GM19395 (cell line): ENCODE results near the gene CCDC102A.
"Not testable (repeated sequence)": the region's sequence is repeated elsewhere in the genome, so short reads cannot be mapped to it uniquely, and the experiment has no call there.

Source experiments
- ATAC-seq: cut with Tn5 transposase; IDR thresholded peaks from one replicate; pipeline ENCODE4 v1.9.1; 2021; ENCODE audit warnings: mild to moderate bottlenecking, moderate library complexity; ENCODE audit not compliant: unreplicated experiment

The CCDC102A gene

DNA sequence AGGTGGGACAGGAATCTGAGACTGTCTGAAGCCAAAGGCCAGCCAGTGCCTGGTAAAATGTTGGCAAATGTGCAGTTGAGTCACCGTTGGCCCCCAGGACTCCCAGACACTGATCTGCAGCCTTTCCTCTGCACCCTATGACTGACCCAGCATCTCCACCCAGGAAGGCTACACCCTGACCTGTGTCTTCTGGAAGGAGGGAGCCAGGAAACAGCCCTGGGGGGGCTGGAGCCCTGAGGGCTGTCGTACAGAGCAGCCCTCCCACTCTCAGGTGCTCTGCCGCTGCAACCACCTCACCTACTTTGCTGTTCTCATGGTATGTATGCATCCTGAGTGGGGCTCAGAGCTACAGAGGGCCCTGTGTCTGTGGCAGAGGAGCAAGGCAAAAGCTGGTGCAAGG lies 30.1 kb upstream of the CCDC102A start:
- no peak for ATAC-seq

DNA sequence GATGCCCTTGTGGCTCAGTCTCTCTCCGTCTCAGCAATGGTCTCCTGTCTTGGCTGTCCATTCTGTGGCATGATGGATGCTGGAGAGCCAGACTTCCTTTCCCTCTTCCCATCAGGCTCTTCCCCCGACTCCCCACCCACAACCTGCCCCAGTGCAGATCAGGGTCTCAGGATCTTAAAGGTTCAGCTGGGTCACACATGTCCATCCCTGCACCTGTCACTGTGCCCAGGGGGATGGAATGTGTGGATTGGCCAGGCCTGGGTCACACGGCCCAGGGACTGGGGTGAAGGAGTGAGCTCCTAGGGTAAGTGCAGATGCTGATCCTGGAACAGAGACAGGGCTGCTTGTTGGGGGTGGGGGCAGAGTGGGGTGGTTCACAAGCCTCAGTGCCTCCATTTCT lies 29.1 kb upstream of the CCDC102A start:
- no peak for ATAC-seq

DNA sequence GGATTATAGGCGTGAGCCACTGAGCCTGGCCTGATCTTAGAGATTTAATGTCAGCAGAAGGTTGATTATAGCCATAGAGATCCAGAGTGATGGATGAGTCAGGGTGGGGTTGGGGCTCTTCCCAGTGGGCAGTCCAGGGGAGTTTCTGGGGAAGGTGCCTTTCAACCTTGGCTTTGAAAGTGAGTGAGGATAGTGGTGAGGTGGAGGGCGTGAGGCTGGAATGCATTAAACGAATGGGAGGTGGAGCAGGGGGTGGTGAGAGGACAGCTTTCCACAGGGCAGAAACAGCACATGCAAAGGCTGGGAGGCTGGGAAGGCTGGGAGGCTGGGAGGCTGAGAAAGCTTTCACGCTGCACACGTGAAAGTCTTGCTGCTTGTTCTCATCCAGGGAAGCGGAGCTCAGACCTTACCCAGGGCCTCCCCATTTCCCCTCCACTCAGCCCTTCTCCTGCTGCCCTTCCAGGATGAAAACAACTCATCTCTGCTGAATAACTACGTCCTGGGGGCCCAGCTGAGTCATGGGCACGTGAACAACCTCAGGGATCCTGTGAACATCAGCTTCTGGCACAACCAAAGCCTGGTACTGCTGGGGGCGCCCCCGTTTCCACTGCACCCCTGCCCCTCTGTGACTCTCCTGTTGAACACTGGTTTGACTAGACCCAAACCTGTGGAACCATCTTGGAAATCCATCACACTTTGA lies 28.4 kb upstream of the CCDC102A start:
- no peak for ATAC-seq

DNA sequence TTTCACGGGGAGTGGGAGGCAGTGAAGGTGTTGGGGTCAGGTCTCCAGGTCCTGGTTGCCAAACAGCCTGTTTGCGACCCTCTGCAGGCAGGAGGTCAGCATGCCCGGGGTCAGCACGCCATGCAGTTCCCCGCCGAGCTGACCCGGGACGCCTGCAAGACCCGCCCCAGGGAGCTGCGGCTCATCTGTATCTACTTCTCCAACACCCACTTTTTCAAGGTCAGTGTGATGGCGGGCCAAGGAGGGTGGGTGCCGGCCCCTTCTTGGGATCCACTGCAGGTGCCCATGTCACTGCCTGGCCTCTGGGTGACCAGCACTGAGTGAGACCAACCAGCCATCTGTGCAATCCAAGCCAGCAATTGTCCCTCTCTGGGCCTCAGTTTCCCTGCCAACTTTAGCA lies 27.4 kb upstream of the CCDC102A start:
- ATAC-seq, result no peak

DNA sequence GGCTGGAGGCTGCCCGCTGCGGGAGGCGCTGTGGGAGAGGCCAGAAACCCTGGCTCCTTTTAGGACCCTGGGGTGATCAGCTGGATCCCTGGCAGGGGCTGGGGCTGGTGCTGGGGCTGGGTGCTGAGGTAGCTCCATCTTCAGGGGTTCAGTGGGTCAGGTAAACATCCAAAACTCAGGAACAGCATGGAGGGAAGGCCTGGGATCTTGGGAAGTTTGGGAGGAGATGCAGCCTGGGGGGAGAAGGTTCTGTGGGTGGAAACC lies 27.0 kb upstream of the CCDC102A start:
- ATAC-seq, result no peak

DNA sequence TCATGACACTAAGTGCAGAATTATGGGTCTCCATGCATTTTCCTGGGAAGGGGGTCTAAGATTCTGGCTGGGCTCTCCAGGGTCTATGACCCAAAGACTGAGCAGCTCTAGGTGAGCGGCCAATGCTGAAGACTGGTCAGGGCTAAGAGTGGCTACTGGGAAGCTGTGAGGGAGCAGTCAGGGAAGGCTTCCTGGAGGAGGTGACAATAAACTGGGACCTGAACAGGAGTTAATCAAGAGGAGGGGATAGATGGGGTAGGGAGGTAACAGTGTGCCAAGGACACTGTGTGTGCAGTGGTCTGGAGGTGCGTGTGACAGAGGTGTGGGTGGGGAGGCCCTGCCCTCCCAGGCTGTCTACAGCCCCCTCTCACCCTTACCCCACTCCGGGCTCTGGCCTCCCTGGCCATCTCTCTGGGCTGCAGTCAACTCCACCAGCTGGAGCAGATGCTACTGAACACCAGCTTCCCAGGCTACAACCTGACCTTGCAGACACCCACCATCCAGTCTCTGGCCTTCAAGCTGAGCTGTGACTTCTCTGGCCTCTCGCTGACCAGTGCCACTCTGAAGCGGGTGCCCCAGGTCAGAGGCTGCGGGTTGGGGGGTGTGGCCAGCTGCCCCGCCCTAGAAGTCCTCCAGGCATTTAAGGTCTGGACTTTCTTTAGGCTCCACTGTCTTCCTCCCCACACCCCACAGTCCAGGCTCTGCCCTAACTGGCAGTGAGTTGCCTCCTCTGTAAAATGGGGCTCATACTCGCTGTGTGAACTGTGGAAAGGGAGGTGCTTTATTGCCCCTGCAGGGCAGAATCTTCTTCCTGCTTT lies 26.5 kb upstream of the CCDC102A start:
- no peak for ATAC-seq

DNA sequence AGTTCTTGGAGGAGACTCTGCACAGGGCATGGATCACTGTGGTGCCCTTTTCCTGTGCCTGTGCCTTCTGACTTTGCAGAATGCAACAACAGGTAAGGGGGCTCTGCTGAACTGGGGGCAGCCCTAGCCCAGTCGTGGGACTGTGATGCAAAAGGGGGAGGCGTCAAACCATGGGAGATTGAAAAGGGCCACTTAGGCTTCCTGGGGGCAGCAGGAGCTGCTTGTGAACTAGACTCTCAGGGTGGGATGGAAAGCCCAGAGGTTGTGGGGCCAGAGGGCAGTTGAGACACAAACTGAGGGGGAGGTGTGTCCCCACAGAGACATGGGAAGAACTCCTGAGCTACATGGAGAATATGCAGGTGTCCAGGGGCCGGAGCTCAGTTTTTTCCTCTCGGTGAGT lies 25.7 kb upstream of the CCDC102A start:
- no peak for ATAC-seq

DNA sequence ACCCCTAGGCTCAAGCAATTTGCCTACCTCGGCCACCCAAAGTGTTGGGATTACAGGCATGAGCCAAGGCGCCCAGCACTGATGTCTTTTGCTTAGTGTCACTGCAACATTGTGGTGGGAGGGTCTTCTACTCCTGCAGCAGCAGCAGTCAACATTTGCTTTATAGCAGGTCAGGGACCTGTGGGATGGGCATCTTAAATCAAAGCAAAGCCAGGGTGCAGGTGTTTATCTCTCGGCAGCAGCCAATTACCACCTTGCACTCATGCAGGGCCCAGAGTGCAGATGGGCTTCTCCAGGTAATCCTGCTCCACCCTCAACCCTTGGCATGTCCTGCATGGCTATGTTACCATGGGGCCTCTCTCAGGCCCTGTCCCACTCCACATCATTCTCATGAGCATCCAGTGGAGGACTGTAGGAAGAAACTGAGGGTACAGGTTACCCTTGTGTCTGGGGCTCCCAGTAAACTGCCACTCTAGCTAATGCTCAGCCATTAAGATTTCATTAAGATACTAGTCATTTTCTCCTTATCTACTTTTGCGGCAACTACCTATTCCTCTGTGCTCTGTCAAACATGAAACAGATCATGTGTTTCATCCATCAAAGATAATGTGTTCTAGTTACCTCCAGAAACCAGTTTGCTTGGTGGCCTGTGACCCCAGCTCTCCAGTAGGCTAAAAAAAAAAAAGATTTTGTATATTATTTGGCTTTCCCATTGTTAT lies 22.9 kb upstream of the CCDC102A start:
- ATAC-seq, result no peak

DNA sequence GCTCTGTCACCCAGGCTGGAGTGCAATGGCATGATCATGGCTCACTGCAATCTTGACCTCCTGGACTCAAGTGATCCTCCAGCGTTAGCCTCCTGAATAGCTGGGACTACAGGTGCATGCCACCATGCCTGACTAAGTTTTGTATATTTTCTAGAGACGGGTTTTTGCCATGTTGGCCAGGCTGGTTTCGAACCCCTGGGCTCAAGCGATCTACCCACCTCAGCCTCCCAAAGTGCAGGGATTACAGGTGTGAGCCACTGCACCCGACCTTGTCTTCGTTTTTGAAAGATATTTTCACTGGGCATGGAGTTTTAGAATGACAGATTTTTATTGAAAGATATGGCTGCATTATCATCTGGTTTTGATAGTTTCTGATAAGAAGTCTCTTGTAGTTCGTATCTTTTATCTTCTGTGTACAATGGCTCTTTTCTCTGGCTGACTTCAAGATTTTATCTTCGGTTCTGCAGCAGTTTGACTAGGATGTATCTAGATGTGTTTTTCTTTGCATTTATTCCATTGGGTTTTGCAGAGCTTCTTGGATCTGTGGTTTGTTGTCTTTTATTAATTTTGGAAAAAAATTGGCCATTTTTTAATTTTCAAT lies 20.7 kb upstream of the CCDC102A start:
- ATAC-seq, result no peak

DNA sequence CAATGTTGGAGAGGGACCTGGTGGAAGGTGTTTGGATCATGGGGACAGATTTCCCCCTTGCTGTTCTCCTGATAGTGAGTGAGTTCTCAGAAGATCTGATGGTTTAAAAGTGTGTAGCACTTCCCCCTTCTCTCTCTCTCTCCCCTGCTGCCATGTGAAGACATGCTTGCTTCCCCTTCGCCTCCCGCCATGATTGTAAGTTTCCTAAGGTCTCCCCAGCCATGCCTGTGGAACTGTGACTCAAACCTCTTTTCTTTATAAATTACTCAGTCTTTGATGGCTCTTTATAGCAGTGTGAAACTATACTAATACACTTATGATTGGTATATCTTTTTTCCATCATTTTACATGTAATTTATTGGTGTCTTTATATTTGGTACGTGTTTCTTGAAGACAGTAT lies 19.5 kb upstream of the CCDC102A start:
- ATAC-seq, result no peak

DNA sequence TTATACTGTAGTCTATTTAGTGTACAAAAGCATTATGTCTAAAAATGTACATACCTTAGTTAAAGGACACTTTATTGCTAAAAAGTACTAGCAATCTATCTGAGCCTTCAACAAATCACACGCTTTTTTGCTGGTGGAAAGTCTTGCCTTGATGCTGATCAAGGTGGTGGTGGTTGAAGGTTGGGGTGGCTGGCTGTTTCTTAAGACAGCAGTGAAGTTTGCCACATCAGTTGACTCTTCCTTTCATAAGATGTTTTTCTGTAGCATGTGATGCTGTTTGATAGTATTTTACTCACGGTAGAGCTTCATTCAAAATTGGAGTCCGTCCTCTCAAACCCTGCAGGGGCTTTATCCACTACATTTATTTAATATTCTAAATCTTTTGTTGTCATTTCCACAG lies 14.7 kb upstream of the CCDC102A start:
- no peak for ATAC-seq

DNA sequence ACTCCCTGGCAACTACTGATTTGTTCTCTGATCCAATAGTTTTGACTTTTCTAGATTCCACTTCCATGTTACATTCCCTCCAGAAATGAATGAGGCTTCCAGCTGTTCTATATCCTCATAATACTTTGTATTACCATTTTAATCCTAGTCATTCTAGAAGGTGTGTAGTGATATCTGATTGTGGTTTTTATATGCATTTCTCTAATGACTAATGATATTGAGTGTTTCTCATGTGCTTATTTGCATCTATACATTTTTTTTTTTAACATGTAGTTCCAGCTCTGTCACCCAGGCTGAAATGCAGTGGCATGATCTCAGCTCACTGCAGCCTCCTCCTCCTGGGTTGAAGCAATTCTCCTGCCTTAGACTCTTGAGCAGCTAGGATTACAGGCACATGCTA lies 13.4 kb upstream of the CCDC102A start:
- ATAC-seq, result no peak

DNA sequence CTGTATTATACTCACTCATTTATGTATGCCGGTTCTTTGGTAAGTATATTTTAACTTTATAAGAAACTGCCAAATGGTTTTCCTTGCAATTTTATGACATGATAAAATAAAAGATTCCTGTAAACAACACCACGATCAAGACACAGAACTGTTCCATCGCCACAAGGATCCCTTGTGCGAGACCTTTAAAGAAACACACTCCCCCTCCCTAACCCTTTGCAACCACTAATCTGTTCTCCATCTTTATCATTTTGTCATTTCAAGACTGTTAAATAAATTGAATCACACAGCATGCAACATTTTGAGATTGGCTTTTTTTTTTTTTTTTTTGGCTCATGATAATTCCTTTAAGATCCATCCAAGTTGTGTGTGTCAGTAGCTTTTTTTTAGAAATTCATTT lies 12.0 kb upstream of the CCDC102A start:
- no peak for ATAC-seq

DNA sequence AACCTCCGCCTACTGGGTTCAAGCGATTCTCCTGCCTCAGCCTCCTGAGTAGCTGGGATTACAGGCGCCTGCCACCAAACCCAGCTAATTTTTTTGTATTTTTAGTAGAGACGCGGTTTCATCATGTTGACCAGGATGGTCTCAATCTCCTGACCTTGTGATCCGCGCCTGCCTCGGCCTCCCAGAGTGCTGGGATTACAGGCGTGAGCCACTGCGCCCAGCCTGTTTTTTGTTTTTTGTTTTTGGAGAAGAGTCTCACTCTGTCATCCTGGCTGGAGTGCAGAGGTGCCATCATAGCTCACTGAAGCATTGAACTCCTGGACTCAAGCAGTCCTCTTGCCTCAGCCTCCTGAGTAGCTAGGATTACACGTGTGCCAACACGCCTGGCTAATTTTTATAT lies 11.2 kb upstream of the CCDC102A start:
- not testable (repeated sequence) for ATAC-seq

DNA sequence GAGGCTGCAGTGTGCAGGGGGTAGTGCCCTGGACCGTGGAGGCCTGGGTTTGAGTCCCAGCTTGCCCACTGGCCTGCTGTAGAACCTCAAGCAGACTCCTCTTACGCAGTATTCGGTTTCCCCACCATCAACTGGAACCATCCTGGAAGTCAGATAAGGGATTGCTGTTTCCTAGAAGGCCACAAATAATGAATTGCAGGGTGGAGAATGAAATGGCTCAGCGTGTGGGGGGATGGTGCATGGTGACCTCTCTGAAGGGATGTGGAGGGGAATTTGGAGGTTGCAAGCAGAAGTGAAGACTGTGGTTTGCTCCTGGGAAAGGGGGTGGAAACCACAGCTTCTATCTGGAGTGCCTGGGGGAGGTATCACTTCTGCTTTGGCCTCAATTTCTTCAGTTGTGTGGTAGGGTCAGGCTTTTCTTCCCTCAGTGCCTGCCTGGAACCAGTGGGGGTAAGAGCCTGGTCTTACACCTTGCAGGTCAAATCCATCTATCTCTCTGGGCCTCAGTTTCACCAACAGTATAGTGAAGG lies 7.8 kb upstream of the CCDC102A start:
- ATAC-seq, result peak; percentile 79

DNA sequence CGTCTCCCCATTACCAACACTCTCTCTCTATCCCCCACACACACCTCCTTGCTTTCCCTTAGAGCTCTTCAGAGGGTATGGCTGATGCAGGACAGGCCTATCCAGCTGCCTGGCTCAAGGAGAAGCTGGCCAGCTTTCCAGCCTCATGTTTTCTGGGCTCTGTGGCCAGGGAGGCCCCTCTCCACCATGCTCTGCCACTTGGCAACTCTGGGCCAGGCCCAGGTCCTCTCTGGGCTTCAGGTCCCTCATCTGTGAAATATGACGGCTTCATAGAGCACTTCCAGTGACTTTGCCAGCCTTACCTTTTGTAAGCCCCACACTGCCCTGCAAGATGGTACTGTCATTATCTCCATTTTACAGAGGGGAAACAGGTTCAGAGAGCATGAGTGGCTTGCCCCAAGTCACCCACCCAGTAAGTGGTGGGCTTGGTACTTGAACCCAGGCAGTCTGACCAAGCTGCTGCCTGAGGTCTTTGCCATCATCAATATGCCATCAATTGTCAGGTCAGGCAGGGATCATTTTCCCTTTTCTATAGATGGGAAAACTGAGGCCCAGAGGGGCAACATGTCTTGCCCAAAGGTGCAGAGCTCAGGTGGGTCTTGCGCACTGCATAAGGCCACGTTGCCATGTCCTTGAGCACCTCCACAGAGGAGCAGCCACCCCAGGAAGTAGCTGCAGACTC lies 5.5 kb upstream of the CCDC102A start:
- ATAC-seq, result no peak

DNA sequence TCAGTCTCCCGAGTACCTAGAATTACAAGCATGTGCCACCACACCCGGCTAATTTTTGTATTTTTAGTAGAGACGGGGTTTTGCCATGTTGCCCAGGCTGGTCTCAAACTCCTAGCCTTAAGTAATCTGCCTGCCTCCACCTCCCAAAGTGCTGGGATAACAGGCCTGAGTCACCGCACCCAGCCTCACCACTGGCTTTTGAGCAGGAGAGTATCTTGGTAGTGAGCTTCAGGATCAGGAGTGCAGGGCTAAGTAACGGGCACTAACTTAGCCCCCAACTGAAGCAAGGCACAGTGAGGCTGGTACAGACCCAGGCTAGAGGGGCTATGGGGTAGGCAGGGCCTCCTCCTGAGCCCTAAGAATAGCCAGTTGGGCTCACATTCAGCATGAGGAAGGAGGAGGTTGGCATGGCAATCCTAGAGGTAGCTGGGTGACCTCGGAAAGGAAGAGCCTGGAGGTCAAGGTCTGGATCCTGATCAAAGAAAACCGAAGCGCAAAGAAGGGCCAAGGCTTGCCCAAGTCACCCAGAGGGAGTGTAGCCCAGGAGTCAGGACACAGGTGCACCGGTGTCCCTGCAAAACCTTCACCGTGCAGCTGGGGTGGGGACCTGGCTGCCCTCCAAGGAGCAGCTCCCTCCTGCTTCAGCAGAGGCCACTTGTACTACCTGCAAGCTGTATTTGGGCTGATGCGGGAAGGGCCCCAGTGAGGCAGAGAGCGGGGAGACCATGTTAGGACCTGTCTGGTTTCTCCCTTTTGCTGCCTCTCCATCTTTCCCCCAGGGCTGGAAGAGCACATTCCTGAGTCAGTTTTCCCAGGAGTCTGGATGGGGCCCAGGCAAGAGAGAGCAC lies 4.8 kb upstream of the CCDC102A start:
- ATAC-seq, result no peak

DNA sequence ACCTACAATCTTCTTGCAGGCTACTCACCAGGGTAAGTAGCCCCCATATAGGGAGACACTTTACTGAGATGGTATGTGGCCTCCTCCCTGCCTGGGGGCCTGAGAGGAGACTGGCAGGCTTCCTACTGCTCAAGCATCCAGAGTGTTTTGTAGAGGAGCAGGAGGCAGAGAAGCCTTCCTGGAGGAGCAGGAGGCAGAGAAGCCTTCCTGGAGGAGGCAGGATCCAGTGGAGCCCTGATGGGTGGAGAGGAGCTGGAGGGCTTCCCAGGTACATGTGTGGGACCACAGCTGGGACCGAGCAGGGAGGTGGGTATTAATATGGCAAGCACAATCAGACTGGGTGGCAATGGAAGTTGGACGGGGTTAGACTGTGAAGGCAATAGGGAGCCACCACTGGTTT lies 4.0 kb upstream of the CCDC102A start:
- no peak for ATAC-seq

DNA sequence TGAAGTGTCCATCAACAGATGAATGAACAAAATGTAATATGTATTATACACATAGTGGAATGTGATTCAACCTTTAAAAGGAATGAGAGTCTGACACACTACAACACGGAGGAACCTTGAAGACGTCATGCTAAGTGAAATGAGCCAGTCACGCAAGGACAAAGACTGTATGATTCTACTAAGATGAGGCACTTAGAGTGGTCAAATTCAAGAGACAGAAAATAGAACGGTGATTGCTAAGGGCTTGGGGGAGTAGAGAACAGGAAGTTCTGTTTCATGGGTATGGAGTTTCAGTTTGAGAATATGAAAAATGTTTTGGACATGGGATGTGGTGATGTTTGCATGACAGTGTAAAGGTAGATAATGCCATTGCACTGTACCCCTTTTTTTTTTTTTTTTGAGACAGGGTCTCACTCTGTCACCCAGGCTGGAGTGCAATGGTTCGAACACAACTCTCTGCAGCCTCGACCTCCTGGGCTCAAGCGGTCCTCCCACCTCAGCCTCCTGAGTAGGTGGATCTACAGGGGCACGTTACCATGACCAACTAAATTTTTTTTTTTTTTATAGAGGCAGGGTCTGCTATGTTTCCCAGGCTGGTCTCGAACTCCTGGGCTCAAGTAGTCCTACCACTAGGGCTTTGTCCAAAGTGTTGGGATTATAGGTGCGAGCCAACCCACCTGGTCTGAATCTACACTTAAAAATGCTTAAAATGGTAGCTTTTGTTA lies 2.9 kb upstream of the CCDC102A start:
- ATAC-seq, result peak; percentile 51
